DND-41 (cell line): Measurements from ENCODE around the gene ETV5.

ENCODE experiments used
- ATAC-seq: fragments of 200-7000 bp; cut with Tn5 transposase; 3 replicates; pipeline ENCODE4 v1.9.1; 2021; ENCODE audit warnings: low read depth; ENCODE audit not compliant: insufficient read depth
- DNase-seq: peaks from one replicate; pipeline ENCODE4 v3.0.0-alpha.2; 2020
- H2AFZ ChIP-seq: 2 replicates; pipeline ENCODE4 v1.6.0; 2012; ENCODE audit warnings: low read depth, low read length
- H3K27ac ChIP-seq: 2 replicates; pipeline ENCODE4 v1.5.1; 2012; ENCODE audit warnings: low read length, inconsistent platforms
- H3K27me3 ChIP-seq: fragments of 200-600 bp; sonication (generic); 2 replicates; pipeline ENCODE4 v1.6.0; 2012; ENCODE audit warnings: low read length, mild to moderate bottlenecking, inconsistent platforms; ENCODE audit not compliant: insufficient read depth, poor library complexity
- H3K36me3 ChIP-seq: 2 replicates; pipeline ENCODE4 v1.5.1; 2012; ENCODE audit warnings: low read length, inconsistent platforms; ENCODE audit not compliant: insufficient read depth
- H3K4me1 ChIP-seq: 2 replicates; pipeline ENCODE4 v1.5.1; 2012; ENCODE audit warnings: mild to moderate bottlenecking, low read length; ENCODE audit not compliant: insufficient read depth
- H3K4me2 ChIP-seq: 2 replicates; pipeline ENCODE4 v1.6.0; 2012; ENCODE audit warnings: mild to moderate bottlenecking, moderate library complexity, low read length, inconsistent platforms; ENCODE audit not compliant: insufficient read depth
- H3K4me3 ChIP-seq, 2 experiments: fragments of 200-600 bp in 1 of 2; shearing (Covaris generic) in 1 of 2; 2 replicates each; pipeline ENCODE4 v1.5.1; 2012 to 2016; ENCODE audit warnings: inconsistent platforms in 2 of 2, low read length in 2 of 2, mild to moderate bottlenecking in 2 of 2, low read depth in 1 of 2, moderate library complexity in 1 of 2
- H3K79me2 ChIP-seq: 2 replicates; pipeline ENCODE4 v1.6.0; 2012; ENCODE audit warnings: low read length, inconsistent platforms; ENCODE audit not compliant: insufficient read depth
- H3K9ac ChIP-seq: 2 replicates; pipeline ENCODE4 v1.6.0; 2012; ENCODE audit warnings: low read depth, mild to moderate bottlenecking, inconsistent platforms, low read length, moderate library complexity
- H3K9me3 ChIP-seq: 2 replicates; pipeline ENCODE4 v1.5.1; 2012; ENCODE audit warnings: low read length, moderate library complexity, mild to moderate bottlenecking, inconsistent platforms; ENCODE audit not compliant: insufficient read depth, severe bottlenecking
- H4K20me1 ChIP-seq: 2 replicates; pipeline ENCODE4 v1.6.0; 2012; ENCODE audit warnings: low read length; ENCODE audit not compliant: insufficient read depth
- EZH2 ChIP-seq: IDR thresholded peaks from 3 replicates; pipeline ENCODE4 v1.6.1; 2012; ENCODE audit warnings: borderline replicate concordance, low read depth, mild to moderate bottlenecking, moderate library complexity, low read length, inconsistent platforms; ENCODE audit not compliant: severe bottlenecking
- TF ChIP-seq, protein P1 (sequence below): IDR thresholded peaks from 2 replicates; pipeline ENCODE4 v1.5.1; 2012; ENCODE audit warnings: borderline replicate concordance, low read length, moderate library complexity, mild to moderate bottlenecking; ENCODE audit not compliant: poor library complexity, severe bottlenecking; ENCODE audit errors: extremely low read depth

The ETV5 gene

DNA sequence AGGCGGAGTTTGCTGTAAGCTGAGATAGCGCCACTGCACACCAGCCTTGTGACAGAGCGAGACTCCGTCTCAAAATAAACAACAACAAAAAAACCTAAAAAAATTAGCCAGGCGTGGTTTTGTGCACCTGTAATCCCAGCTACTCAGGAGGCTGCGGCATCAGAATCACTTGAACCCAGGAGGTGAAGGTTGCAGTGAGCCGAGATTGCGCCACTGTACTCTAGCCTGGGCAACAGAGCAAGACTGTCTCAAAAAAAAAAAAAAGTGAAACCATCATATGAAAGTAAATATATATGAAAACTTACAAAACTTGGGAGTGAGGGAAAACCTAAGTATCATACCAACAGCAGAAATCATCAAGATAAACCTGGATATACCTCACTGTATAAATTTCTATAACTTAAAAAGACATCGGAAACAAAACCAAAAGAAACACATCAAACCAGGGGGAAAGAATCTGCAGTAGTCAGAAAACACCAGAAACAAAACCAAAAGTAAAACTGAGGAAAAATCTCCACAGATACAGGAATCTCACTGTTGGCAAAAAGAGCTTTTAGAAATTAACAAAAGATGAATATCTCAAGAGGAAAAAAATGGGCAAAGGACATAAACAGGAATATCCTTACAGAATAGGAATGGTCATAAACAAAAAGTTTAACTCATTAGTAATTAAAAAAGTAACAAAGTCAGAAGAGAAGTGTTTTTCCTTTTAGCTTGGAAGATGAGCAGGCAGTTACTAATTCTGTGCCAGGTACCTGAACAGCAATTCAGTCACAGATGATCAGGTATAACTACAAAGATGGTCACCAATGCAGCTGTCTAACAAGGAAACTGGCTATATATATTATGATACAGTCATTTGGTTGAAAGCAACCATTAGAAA is 41.3 kb downstream of the ETV5 start:
- TF ChIP-seq, protein P1, sequence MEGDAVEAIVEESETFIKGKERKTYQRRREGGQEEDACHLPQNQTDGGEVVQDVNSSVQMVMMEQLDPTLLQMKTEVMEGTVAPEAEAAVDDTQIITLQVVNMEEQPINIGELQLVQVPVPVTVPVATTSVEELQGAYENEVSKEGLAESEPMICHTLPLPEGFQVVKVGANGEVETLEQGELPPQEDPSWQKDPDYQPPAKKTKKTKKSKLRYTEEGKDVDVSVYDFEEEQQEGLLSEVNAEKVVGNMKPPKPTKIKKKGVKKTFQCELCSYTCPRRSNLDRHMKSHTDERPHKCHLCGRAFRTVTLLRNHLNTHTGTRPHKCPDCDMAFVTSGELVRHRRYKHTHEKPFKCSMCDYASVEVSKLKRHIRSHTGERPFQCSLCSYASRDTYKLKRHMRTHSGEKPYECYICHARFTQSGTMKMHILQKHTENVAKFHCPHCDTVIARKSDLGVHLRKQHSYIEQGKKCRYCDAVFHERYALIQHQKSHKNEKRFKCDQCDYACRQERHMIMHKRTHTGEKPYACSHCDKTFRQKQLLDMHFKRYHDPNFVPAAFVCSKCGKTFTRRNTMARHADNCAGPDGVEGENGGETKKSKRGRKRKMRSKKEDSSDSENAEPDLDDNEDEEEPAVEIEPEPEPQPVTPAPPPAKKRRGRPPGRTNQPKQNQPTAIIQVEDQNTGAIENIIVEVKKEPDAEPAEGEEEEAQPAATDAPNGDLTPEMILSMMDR: no peak
- TF ChIP-seq EZH2: no peak
- Histone ChIP-seq H3K9ac (no peak overlapping the region), H3K27ac (no peak overlapping the region), H3K79me2 (no peaks in the 10 kb centered on the region), H3K4me3 (no peak overlapping the region), H3K4me1 (no peaks in the 10 kb centered on the region; the same call in 1 of the 2 replicates), H3K27me3 (no peaks in the 10 kb centered on the region), H3K36me3 (peaks cover 19% of the 10 kb centered on the region), H3K4me2 (no peak overlapping the region), H4K20me1 (peaks cover 4% of the 10 kb centered on the region; the same call in 1 of the 2 replicates), H2AFZ (no peak overlapping the region), H3K9me3 (no peaks in the 10 kb centered on the region)
- ATAC-seq (no peak), DNase-seq (no peak)

DNA sequence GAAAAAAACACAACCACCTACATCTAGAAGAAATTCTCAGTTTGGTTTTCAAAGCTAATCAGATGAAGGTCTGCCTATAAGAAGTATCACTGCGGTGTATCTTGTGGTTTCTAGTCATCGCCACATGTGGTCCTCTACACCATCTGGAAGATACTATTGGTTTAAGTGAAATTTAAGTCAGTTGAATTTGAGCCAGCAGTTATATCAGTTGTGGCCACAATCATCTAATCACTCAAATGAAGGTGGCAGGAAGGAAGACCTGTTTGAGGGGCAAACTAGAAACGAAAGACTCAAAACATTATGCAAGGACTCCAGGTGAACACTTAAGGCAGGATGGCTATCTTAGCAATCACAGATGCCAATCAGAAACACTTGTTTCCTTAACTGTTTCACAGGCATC is 48.7 kb downstream of the ETV5 start:
- Histone ChIP-seq H3K9ac (no peak overlapping the region), H3K9me3 (no peaks in the 10 kb centered on the region), H3K79me2 (no peaks in the 10 kb centered on the region), H2AFZ (no peak overlapping the region), H3K36me3 (peaks cover 31% of the 10 kb centered on the region), H3K27ac (0 out of 2 replicates have a peak overlapping the region, but pooled peaks have one; percentile 0), H4K20me1 (peaks cover 41% of the 10 kb centered on the region), H3K27me3 (peaks cover 8% of the 10 kb centered on the region), H3K4me2 (no peak overlapping the region), H3K4me1 (peaks cover 30% of the 10 kb centered on the region), H3K4me3 (no peak overlapping the region)
- TF ChIP-seq, protein P1: no peak
- no peak for TF ChIP-seq EZH2
- peak; percentile 65 for DNase-seq
- peak; percentile 95 for ATAC-seq

DNA sequence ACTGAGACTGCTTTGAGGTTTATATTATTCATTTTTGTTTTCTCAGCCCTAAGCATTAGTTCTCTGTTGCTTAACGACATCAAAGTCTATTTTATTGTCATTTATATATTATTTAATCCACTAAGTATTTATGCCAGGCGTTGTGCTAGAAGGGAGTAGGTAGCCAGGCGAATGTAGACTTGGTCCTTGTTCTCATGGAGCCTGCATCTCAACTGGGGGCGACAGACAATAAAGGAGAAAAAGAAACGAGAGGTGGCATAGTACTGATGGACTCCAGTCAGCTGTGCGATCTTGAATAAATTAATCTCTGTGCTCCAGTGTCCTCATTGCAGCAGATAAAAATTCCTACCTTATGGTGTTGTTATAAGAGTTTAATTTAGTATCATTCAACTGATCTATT is 49.7 kb downstream of the ETV5 start:
- DNase-seq: no peak
- no peak for ATAC-seq
- Histone ChIP-seq H3K27me3 (peaks cover 8% of the 10 kb centered on the region), H2AFZ (no peak overlapping the region), H3K9me3 (no peaks in the 10 kb centered on the region), H4K20me1 (peaks cover 43% of the 10 kb centered on the region), H3K4me3 (no peak overlapping the region), H3K79me2 (no peaks in the 10 kb centered on the region), H3K36me3 (peaks cover 23% of the 10 kb centered on the region), H3K4me1 (peaks cover 30% of the 10 kb centered on the region), H3K27ac (no peak overlapping the region), H3K4me2 (no peak overlapping the region), H3K9ac (no peak overlapping the region)
- TF ChIP-seq EZH2: no peak
- TF ChIP-seq, protein P1: no peak
